Measurements from ENCODE around the gene RAB11FIP4.

The RAB11FIP4 gene

DNA sequence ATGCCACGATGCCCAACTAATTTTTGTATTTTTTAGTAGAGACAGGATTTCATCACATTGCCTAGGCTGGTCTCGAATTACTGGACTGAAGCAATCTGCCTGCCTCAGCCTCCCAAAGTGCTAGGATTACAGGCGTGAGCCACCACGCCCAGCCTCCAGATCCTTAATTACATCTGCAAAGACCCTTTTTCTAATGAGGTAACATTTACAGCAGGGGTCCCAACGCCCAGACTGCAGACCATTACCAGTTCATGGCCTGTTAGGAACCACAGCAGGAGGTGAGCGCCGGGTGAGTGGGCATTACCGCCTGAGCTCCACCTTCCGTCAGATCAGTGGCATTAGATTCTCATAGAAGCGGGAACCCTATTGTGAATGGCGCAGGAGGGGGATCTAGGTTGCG is 4.0 kb upstream of the RAB11FIP4 start:
- DNase-seq, result no peak

DNA sequence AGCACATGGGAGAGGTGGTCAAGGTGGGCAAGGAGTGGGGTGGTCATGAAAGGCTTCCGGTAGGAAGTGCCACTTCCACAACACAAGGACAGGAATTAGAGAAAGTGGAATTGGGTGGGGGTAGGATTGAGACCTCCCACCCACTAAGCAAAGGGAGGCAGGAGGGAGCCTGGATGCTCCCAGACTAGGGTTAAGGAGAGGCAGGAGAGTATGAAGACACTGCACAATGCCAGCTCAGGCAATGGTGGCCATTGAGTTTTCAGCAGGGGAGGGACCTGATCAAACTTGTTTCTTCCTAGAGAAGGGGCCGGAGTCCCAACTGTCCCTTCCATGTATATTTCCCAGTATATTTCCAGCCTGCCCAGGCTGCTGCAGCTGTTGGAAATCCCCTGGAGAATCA is 3.1 kb upstream of the RAB11FIP4 start:
- DNase-seq, result no peak

DNA sequence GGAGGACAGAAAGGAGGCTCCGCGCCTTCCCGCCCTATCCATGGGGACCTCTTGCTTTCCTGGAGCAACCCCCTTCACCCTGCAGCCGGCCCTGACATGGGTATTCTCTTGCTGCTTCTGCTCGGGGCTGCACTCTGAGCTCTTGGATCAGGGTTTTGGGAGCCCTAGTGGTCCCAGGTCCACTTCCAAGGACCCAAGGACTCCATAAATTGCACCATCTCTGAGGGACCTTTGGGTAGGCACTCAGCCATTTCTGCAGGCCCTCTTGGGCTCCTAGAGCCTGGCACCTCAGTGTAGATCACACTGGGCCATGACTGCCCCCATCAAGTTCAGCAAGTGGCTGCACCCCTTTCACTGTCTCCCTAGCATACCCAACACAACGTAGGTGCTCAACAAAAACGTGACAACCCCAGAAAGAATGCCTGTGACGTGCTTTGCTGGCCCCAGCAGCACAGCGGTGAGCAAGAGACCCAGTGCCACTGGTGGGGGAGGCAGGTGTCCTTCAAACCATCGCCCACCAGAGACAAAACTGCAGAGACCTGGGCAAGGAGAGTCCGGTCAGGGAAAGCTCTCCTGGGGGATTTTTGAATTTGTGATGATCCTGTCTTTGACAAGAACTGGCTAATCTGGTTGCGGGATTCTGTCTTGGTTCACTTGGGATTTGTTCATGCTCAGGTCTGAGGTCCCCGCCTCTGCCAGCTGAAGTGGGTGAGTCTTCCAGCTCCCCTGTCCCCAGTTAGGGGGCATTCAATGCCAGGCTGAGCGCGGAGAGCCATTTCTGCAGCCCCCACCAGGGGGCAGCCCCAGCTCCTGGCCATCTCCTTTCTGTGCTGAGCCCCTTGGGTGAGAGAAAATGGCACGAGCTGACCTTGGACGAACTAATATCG is 2.5 kb upstream of the RAB11FIP4 start:
- peak; percentile 71 for DNase-seq

DNA sequence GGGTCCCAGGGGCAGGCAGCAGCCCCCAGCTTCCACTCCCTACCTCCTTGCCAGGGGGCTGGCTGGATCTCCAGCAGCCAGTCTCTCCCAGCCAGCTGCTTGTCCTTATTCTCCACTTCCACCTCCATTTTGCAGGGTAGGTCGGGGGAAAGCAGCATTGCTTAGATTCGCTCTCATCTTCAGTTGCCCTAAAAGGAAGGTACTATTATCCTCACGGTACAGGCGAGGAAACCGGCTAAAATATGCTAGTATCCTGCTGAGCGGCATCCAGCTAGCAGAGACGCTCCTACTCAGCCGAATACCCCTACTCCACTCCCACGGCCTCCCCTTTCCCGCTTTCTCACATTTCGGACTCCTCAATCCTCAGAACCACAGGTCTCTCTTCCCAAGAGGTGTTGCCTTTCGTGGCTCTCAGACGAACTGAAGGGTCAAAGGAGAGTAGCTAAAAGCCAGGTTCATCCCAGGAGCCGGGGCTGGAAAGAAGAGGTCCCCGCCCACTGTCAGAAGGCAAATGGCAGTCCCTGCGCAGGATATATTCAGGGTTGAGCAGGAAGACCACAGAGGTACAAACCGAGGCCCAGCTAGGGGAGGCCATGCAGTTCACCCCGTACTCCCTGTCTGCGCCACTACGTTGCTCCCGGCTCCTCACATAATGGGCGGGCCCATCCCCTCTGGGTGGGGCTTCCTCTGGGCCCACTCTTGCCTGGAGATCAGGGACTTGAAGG is 1.7 kb upstream of the RAB11FIP4 start:
- DNase-seq, result no peak

DNA sequence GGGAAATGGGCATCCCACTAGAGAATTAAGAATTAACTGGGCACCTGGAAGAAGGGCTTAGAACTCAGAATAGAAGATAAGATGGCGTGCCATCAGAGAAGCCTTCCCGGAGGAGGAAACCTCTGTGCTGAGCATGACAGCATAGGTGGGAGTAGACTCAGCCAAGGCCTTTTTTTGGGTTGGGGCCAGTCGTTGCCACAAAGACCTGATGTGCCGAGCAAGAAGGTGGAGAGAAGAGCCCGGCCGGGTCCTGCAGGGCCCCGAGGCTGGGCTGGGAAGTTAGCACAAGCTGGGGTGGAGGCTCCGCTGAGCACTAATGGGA is 1.1 kb upstream of the RAB11FIP4 start:
- no peak for DNase-seq

DNA sequence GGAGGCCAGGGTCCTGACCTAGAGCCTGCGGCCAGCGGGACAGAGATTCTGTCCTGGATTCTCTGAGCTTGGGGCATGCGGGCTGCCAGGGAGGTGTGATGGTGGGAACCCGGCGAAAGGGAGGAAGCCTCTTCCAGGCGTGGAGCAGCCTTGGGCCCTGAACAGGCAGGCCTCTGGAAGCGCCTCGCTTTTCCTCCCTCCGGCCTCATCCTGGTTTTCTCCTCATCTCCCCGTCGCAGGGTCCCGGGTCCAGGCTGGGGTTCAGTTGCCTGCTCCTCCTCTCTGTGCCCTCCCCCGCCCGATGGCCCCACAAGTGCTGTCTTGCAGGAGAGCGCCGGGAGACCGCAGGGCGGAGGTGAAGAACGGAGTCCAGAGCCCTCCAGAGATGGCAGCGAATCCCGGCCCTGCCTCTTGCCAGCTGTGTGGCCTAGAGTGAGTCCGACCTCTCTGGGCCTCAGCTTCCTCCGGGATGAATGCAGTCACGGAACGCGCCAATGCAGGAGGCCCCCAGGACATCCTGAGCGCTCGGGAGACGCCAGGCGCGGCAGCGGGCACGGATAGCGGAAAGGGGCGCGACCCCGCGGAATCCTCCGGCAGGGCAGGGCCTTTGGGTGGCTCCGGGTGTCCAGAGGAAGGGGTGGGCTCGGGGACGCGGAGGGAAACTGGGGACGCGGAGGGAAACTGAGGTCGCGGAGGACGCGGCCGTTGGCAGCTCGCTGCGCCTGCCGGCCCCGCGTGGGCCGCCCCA is 553 bp upstream of the RAB11FIP4 start:
- DNase-seq, result peak; percentile 56

DNA sequence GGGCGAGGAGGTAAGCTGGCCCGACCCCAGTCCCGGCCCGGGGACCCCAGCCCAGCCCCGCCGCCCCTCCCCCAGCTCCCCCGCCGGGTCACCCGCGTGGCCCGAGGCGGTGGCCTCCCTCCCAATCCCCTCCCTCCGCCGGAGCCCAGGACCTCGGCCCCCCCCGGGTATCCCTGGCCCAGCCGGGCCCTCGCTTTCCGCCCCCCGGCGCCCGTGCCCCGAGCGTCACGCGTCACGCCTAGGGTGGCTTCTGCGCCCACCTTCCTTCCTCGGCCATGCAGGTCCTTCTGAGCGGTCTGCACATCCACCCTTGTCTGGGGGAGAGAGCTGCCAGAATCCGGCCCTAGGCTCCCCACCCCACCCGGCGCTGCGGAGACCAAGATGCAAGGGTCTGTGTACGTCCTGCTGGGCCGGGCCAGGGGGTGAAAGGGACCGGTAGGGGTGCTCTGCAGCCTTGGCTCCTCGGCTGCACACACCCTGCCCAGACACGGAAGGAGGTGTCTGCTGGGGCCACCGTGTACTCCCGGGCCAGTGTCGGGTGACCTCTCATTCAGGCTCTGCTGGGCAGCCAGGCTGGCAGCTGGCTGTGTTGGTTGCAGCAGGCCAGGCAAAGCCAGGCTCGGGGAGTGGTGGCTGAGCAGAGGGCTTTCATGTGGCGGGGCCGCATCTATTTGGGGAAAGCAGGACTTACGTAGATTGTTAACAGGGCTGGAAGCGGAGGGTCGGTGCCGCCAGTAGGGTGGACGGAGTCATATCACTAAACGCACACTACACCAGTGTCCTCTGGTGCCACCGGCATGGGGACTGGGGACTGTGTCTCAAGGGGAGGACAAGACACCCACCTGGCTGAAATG is 754 bp downstream of the RAB11FIP4 start:
- DNase-seq, result no peak

DNA sequence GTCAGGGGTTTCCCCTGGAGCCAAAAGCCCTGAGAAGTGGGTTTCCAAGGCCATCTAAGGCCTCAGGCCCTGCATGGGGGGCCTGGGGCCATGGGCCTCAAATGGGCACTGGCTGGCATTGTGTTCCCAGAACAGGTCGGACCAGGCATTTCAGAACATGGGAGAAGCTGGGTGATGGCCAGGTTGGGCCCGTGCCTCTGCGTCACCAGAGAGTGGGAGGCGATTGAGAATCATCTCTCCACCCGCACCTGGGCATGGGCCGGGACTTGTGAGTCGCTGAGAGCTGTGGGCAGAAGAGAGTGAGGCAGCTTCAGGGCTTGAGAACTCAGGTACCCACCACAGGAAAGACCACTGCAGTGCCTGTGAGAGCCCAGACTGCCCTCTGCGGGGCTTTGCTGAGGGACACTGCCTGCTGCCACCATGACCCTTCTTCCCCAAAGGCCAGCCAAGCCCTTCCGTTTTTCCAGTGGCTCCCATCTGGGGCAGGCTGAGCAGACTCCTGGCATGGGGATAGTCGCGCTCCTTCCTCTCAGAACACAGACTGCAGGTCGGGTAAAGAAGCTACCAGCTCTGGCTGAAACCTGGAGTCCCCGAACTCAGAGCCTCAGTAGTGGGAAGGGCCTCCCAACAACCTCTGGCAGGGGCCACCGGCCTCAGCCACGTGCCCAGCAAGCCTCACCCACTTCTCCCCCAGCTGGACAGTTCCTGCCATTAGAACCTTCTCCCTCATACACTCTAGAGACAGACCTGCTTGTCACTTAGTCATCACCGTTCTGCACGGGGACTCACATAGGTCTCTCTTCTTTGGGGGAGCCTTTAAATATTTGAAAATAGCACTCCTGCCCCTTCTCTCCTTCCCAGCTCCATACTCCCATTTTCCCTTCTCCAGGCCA is 1.6 kb downstream of the RAB11FIP4 start:
- no peak for DNase-seq

DNA sequence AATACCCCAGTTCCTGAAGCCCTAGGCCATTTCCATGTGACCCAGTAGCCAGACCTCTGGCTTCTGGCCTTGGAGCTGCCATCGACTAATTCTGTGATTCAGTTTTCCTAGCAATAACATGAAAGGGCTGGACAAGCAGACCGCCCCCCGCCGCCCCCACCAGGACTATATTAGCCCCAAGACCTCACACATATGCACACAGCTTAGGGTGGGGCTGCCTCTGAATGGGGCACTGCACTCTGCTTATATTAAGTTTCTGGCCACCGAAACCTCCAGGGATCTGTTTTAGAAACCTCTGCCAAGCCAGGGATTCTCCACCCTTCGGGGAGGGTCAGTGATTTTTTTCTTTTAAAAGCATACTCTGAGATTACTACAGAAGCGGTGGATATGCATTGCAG is 2.3 kb downstream of the RAB11FIP4 start:
- no peak for DNase-seq

DNA sequence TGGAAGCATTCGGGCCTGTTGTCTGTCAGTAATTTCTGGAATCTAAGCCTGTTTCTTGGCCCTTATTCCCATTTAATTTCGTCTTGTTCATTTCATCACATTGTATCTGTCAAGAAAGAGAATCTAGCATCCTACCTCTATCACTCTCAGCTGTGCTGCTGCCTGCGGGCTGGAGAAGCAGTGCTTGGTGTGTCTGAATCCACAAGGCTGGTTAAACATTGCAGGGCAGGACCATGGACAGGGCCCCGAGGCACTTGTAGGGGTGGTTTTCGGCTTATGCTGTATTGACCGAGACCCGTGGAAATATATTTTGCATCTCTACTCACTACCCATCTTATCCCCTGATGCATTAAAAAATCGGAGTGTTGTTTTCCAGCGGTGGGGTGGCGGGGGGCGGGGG is 3.1 kb downstream of the RAB11FIP4 start:
- peak; percentile 93 for DNase-seq

DNA sequence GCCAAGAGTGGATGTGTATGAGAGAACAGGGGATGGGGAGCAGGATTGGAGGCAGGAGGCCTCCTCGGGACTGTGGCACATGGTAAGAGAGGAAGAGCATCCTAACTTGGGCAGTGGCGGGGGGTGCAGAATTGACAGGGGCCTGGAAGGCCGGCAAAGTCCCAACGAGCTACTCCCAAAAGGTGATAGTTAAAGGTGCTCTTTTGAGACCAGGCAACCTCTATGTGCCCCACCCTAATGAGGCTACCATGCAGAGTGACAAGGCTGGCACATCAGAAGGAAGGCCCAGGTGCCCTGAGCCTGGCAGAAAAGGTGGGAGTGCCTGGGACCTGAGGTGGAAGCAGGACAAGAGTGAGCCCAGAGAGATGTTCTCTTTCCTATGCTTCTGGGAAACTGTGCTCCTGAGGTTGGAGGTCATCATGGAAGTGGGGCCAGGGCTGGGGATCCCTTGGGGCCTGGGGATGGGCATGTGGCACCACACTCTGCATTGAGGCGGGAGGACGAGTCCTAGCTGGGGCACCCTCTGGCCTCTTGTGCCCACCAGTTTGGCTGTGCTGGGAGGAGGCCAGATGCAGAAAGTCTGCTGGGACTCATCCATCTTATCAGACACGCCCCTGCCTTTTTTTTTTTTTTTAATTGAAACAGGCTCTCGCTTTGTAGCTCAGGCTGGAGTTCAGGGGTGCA is 5.9 kb downstream of the RAB11FIP4 start:
- DNase-seq, result no peak

DNA sequence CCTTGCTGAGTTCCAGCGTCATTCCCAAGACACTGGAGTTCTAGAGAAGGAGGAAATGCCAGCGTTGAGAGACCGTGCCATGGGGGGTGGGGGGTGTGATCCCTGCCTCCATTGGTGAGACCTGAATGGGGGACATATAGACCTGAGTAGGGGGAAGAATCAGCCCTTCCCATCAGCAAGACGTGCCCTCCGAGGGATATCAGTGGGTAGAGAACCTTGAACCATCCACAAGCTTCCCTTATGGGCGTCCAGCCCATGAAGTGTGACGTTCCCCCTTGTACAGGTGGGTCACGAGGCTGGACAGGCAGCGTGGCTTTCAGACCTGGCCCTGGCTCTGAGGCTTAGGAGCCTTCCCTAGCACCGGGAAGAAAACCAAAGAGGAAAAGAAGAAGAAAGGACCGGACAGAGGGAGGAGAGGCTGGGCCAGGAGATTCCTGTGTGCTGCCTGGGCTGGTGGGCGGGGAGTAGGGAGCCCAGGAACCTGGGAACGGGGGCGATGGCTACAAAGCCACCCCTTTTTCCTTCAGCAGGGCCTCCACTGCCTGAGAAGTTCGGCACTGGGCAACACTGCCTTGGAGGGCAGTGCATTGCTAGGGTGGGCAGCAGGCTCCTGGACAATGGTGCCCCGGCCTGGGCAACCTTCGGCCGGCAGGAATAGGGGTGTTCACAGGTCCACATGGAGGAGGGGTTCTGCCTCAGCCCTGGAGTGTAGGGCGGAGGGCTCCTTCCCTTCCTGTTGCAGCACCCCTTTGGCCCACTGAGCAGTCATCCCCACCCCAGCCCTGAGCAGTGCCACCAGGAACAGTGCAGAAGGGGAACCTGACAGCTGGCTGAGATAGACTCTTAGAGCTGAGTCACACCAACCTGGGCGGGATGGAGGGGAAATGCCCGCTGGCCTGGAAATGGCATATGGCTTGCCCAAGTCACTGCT is 7.2 kb downstream of the RAB11FIP4 start:
- no peak for DNase-seq

DNA sequence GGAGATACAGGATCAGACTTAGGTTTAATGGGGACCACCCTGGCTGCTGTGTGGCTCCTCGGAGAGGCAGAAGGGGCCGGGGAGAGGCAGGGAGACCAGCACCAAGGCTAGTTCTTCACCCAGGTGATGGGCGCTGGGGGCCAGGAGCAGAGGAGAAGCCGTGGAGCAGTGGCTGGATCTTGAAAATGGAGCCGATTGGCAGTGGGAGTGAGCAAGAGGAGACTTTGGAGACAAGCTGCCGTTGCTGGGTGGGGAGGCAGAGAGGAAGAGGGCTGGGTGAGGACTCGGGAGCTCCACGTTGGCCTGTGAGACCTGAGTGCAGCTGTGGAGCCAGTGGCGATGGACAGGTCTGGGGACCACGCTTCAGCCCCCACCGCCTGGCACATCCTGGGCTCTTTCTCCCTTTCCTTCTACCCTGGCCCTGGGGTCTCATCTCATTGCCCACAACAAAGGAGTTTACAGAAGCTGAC is 9.0 kb downstream of the RAB11FIP4 start:
- no peak for DNase-seq

DNA sequence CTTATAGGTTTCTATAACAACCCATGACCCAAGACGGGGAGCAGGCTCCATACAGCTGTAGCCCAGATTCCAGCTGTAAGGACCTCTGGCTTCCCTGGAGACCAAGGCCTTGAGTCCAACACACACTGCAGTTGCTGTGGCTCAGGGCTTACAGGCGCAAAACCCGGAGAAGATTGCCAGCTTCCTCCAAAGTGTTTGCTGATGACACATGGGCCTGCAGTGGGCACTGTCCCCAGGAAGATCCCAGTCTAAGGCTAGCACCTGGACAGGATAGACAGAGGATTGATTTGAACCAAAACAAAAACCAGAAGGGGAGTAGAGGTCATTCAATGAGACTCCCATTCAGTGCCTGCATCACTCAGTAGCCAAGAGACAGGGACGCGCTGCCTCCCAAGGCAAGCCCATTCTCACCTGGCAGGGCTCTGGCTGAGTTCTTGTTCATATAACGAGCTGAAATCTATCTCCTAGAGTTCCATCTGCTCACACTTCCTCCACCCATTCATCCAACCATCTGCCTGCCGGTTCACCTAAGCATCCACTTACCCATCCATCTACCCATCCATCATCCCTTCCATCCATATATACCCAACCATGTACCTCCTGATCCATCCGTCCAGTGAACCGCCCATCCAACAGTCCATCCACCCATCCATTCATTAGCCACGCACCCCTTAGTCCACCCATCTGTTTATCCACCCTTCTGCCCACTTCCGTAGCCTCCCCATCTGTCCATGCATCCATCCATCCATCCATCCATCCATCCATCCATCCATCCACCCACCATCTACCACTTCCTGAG is 10.2 kb downstream of the RAB11FIP4 start:
- no peak for DNase-seq

DNA sequence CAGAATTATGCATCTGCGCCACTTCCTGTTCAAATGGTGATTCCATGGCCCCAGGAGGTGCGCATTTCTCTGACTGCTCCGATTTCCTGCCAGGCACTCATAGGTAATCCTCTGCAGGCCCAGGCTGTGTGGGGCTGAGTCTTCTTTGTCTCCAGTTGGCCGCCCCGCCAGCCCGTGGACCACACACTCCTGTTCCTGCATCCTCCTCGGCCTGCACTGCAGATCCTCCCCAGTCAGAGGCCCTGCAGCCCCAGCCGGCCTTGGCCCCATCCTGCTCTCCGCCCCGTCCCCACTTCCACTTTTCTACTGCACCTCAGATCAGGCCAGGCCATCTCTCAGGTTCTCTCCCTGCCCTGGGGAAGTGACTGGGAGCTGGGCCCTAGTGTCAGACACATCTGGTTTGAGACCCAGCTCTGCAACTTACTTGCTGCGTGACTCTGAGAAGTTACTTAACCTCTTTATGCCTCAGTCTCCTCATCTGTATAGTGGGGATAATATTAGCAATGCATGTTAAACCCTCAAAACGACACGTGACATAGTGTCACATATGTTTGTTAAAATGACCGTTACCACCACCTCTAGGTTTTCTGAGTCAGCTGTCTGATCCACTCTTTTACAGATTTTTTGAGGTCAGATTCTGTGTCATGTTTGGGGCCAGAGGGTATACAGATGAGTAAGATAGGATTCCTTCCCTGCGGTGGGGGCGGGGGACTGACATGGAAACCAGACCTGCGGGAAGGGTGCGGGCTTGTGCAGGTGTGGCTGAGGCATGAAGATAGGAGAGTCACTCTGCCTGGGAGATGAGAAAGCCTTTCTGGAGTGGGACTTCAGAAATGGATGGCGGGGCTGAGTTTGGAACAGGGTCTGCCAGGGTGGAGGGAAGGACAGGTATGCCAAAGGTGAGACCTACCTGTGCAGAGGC is 12.8 kb downstream of the RAB11FIP4 start:
- DNase-seq, result no peak

DNA sequence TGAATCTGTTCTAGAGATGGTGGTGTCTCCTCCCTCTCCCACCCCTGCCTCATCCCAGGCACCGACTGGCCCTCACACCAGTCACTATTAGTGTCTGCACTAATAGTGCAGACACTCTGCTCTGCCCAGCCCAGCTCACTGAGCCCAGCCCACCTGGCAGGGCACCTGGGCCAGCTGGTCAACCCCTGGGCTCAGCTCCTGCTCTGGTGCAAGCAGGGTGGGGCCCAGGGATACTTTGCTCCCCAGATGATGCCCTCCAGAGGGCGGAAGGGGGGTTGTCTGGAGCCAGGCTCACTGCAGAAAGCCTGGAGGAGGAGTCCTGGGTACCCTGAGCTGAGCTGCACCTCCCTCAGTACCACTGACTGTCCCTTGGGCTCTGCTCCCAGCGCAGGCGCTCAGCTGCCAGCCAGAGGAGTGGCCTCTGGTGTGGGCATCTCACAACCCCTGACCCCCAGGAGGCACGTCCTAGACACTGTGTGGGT is 14.5 kb downstream of the RAB11FIP4 start:
- no peak for DNase-seq

DNA sequence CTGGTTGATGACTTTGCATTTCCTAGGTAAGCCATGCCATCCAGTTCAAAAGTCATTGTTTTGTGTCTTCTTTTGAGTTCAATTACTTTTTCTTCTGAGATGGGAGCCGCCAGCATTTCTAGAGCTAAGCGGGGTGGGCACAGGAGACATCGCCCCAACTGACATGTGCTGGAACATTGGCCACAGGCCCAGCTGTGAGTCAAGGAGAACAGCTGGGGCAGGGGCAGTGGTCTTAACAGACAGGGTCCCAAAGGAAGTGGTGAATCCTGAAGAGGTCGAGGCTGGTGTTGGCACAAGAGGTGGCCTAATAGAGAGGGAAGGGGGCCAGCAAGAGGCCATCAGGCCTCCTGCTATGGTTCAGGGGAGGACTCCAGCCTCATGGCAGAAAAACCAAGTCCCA is 17.1 kb downstream of the RAB11FIP4 start:
- no peak for DNase-seq

All from eye (tissue), 1 donor.